H1 (cell line): ENCODE results near the gene SOX6.

Experiments used
- BRCA1 ChIP-seq: IDR thresholded peaks from 2 replicates; pipeline ENCODE4 v1.6.1; 2012; ENCODE audit warnings: low read depth, low read length, improper control_type of control experiment
- EGR1 ChIP-seq: IDR thresholded peaks from 2 replicates; pipeline ENCODE4 v1.6.1; 2011; ENCODE audit warnings: low read depth, low read length, borderline replicate concordance
- EP300 ChIP-seq, 2 experiments: IDR thresholded peaks; 1 replicate in 1 of 2; 2 replicates in 1 of 2; pipeline ENCODE4 v1.6.1; 2011 to 2012; ENCODE audit warnings: low read depth in 2 of 2, low read length in 2 of 2, mild to moderate bottlenecking in 2 of 2, borderline replicate concordance in 1 of 2, inconsistent platforms in 1 of 2, moderate library complexity in 1 of 2
- EZH2 ChIP-seq: fragments of 200-600 bp; sonication (generic); IDR thresholded peaks from 2 replicates; pipeline ENCODE4 v1.7.1; 2012; ENCODE audit warnings: low read depth, mild to moderate bottlenecking, moderate library complexity, low read length, inconsistent platforms; ENCODE audit not compliant: severe bottlenecking
- POLR2AphosphoS5 ChIP-seq: IDR thresholded peaks from 2 replicates; pipeline ENCODE4 v1.6.1; 2011; ENCODE audit warnings: low read depth, low read length
- SIX5 ChIP-seq: IDR thresholded peaks from 2 replicates; pipeline ENCODE4 v1.6.1; 2011; ENCODE audit warnings: mild to moderate bottlenecking, low read depth, low read length
- SRF ChIP-seq: IDR thresholded peaks from 2 replicates; pipeline ENCODE4 v1.6.1; 2011; ENCODE audit warnings: mild to moderate bottlenecking, low read depth, low read length, moderate library complexity
- TAF1 ChIP-seq: IDR thresholded peaks from 2 replicates; pipeline ENCODE4 v1.6.1; 2011; ENCODE audit warnings: mild to moderate bottlenecking, low read depth, low read length
- TCF12 ChIP-seq: IDR thresholded peaks from 2 replicates; pipeline ENCODE4 v1.6.1; 2011; ENCODE audit warnings: low read depth, mild to moderate bottlenecking, low read length

DNA sequence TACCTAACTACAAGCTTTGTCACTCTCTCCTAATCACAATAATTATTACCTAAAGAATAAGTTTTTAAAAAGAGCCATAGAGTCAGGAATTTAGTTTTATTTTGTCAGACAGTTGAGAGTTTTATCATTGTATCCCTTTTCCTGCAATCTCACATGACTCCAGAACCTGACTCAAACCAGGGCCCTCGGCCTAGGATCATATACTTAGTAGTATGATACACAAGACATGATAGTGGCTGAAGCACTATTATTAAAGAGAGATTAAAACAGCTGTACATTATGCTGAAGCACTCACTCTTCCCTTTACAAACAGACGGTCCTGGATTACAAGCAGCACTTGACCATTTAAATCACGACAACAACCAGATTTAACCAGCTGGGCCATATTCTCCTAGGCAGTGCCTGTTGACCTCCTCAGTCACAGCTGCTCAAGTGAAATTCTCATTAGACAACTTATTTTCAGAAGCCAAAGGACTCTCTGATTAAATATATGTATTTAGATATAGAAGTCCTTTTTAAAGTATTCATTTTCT, 44.0 kb downstream of the SOX6 start:
- TF ChIP-seq EP300 (IDR thresholded peaks at IDR 0.05; ENCODE audit: borderline replicate concordance in 1 of 2, low read depth in 2 of 2, low read length in 2 of 2): no peak
- TF ChIP-seq POLR2AphosphoS5: no peak
- no peak for TF ChIP-seq EGR1
- no peak for TF ChIP-seq SRF
- TF ChIP-seq EZH2: no peak
- TF ChIP-seq TAF1: no peak
- TF ChIP-seq SIX5: no peak
- TF ChIP-seq TCF12: no peak
- no peak for TF ChIP-seq BRCA1
